HG03196 (cell line): Measurements from ENCODE around the gene PLEKHA7.

Experiments used
- ATAC-seq: cut with Tn5 transposase; IDR thresholded peaks from one replicate; pipeline ENCODE4 v1.9.1; 2021; ENCODE audit not compliant: unreplicated experiment

Gene PLEKHA7

DNA sequence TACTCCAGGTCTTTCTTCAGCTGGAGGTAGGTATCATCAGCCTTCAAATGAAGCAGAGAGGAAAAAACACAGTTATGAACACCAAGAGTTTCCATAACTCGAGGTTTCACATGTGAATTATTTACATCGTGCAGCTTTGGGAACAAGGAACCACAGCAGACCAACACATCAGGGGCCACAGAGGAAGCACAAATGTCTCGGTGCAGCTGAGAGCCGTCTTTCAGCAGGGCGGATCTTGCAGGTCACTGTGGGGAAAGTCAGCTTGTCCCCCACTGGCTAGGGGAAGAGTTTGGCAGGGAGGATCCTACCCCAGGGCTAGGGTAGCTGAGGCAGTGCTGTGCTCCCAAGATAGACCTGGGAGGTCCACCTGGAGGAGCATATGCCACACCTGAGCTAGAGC lies 201.1 kb downstream of the PLEKHA7 start:
- ATAC-seq, result no peak

DNA sequence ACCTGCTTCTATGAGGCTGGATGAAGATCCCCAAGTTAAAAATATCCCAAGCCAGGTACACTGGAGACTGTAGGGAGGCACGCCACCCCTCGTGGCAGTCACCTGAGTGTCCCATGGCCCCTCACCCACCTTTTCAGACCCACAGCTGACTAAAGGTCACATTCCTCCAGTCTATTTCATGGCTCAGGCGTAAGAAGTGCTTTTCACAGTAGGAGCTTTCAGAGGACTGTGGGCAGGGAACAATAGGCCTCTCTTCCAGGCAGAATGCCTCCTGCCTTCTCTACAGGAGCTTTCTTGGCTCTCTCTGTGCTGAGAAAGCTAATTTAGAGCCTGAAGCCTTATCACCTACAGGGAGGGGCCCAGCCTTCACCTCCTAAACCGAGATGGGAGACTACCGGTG lies 201.9 kb downstream of the PLEKHA7 start:
- ATAC-seq, result no peak

DNA sequence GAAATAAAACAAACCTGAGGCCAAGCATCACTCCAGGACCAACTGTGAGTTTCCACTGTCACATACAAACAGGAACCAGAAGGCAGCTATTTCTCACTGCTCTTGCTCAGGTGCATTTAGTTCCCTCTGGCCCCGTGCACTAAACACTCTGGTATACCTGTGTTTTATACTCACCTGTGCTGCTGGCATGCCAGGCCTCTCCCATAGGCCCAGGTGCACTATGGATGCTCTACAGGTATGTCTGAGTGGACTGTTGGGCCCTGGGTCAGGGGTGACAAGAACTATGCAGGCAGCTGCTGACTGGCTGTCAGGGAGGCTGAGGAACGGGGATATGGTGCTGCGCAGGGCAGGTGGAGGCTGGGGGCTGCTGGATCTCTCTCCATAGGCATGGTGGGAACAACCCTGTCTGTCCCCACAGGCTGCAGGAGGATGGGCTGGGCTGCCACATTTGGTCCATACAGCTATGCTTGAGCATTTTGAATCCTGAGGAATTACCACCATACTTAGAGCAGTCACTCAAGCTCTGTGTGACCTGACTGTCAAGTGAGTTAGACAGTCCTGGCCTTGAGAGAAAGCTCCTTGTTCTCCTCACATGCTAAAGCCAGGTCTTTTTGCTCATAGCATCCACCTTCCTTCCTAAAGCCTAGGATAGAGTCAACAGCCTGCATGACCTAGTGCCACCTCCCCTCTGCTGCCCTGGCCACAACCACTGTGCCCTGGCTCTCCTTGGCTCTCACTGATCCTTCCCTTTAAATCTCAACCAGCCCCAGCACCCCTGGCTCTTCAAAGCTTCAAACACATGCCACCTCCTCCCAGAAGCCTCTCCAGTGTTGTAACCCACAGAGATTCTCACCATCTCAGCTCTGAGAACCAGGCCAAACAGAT lies 202.8 kb downstream of the PLEKHA7 start:
- ATAC-seq, result no peak

DNA sequence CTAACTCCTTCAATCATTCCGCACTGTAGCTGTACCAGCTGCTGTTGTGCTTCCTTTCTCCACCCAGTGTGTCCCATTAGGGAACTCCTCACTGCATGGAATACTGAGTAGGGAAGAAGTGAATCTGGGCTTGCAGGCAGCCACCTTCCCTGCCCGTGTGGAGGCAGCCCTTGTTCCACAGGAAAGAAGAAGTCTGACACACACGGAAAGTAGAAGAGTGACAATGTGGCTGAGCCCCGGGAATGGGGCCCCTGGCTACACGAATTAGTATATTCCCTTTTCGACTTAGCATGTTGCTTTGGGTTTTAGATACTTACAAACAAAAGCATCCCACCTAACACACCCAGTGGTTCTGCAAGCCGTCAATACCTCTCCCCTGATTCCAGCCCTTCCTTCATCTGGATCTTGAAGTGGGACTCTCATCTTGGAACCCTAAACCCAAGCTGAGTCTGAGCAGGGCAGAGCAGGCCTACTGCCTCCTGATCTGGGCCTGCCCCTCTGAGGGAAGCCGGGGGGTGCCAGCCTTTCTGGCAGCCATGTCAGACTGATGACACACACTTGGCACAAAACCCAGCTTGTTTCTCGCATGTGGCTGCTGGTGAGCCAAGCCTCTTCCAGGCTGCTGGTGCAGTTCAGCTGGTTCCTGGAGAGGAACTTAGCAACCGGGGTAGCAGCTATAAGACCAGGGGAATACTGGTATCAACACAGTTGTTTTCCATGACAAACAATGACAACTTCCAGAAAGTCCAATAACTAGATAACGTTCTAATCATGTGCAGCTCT lies 204.1 kb downstream of the PLEKHA7 start:
- no peak for ATAC-seq

DNA sequence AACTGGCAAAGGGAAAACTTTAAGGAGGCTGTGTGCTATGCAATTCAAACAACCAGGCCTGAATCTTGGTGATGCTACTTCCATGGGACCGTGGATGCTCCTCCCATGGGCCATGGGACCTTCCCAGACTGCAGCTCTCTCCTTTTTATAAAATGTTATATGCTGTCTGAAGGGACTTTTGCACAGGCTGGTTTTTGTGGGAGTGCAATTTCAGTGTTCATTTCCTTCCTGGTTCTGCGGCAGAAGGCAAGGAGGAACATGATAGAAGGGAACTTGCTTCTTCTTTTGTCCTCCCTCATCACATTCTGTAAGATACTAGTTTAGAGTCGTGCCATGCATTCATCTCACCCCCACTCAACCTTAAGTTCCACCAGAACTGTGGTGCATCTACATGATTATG lies 206.9 kb downstream of the PLEKHA7 start:
- no peak for ATAC-seq

DNA sequence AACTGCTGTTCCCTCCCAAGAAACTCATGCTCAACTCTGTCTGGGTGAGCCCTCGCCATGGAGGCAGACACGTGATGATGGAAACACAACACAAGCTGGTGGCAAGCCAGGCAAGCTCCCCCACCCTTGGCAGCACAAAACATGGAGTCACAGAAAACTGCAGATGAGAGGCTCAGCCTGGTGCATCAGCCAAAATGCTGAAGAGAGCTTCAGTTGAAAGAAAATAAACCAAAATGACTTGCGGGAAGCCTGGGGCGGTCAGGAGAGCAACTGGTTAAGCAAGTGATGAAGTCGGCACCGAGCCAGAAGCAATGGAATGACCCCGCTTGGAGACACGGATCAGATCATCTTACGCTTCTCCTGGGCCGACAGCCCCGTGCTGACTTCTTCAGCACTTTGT lies 207.4 kb downstream of the PLEKHA7 start:
- no peak for ATAC-seq

DNA sequence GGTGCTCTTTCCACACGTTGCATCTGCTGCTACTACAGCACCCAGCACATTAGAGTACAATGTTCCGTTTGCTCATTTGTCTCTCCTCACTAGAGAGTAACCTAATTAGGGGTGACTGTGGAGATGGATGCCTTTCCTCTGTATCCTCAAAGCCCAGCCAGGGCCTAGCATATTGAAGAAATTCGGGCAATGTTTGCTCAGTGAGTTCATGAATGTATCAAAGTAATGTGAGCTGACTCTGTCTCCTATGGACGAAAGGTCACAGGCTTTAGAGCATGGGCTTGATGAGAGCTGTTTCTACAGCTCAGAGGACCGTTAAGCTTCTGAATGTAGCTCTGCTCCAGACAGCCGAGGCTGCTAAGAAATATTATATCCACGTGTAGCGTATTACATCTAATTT lies 208.3 kb downstream of the PLEKHA7 start:
- ATAC-seq, result no peak

DNA sequence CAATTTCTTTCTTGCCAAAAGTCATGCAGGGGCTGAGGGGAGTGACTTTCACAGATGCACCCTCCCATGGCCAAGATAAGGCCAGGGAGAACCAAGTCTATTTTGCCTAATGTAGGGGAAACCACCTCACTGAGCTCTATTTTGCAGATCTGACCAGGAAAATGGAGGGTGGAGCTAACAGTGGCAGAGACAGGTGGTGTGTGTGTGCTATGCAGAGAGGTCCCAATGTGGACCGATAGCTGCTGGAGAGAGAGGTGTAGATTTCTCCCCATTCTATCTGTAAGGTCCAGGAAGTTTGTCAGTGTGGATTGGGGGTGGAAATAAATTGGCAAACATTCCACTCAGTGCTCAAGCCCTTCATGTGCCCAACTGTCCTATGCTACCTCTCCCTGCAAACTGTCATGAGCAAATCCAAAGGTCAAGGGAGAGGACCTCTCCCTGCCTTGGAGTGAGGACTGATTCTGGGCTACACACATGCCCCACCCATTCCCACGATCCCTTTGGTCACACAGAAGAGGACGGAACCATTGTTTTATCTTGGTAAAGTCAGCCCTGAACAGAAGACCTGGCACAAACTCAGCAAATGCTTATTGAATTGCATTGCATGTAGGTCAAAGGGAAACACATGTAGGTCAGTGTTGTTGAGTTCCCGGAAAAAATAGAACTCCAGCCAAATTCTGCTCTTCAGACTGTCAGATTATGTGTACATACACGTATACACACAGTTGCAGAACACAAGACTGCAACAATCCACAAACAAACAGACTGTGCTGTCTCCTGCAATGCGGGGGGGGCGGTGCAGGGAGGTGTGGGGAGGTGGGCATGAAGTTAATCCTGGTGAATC lies 209.9 kb downstream of the PLEKHA7 start:
- ATAC-seq, result no peak

DNA sequence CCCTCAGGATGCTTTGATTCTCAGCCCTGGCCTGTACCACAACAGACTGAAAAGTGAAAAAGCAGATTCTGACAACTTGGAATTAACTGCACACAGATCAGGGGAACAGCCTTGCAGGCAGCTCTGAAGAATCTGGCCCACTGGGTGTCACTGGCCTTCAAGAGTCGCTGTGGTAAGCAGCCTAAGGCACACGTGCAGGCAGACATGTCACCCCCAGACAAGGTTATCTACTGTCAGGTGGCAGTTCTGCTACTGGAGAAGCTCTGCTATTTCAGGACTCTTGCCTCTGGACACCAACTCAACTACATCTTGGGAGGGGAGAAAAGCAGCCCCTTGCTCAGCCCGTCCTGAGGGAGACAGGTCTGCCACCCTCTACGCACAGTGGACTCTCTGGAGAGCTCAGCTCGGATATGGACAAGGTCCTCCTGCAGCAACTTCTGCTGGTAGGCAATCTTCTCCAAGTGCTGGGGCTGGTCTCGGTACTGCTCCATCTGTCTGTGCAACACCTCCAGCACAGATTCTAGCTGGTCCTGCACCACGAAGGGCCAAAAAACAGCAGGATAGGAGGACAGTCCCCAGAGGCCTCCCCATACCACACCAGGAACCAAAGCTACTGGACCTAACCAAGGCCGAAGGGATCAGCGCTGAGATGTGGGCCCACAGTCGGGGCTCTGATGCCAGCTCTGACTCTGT lies 212.8 kb downstream of the PLEKHA7 start:
- ATAC-seq, result no peak

DNA sequence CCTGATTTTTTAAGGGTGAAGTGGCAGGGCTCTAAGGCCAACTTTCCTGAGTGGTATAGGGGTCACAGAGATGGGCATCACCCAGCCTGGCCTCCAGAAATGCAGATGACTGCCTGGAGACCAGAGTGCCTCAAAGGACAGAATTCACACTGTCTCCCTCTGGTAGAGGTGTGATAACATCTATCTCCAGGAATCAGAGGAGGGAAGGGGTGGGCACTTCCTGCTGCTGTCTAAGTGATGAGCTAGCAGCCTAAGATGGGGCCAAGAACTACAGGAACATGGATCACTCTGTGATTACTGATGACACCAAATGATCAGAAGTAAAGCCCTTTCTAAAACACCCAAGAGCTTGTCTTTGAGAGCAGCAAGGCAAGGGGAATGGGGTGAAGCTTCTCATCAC lies 213.8 kb downstream of the PLEKHA7 start:
- no peak for ATAC-seq

DNA sequence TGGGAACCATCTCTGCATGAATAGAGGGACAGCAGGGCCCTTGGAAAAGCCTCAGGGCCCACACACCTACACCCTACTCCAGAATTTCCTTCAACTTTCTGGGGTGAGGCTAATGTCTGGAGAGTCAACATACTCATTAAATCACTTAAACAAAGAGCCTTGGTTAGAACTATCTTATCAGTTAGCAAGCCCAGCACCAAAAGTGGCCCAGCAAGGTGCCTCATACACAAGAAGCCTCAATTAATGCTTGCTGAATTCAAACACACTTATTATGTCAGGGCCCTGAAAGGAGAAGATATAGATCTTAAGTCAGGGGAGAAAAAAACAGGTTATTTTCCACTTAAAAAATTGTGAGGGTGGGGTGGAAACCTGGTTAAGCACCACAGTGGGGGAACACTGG lies 214.3 kb downstream of the PLEKHA7 start:
- ATAC-seq, result no peak

DNA sequence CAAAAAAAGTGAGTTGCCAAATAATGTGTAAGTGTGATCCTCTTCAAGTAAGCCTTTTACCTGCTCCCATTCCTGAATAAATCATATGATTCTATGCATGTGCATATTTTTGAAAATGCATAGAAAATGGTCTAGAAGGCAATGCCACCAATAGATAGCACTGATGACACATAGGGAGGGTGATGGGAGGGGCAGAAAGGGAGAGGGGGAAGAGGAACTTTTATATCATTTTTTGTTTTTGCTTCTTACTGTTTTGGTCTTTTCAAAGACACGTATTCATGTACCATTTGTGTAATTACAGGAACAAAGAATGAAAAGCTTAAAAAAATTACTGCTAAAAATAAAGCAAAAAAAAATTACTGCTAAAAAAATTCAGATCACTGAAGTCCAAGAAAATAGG lies 215.0 kb downstream of the PLEKHA7 start:
- no peak for ATAC-seq

DNA sequence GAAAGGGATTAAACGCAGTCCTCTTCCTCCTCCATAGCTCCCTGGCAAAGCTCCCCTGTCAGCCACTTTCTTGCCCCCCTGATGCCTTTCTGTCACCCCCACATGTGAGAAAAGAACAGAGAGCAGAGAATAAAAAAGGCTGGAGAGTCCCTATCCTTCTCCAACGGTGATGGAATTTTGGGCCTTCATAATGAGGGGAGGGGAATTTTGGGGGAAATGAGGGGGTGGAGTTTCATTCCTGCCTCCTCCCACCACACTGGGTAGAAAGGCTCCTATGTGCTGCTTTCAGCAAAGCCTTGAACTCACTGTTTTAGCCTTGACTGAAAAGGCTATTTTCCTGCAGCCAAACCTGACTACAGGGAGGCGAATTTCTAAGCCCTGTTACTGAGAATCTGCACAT lies 216.4 kb downstream of the PLEKHA7 start:
- no peak for ATAC-seq

DNA sequence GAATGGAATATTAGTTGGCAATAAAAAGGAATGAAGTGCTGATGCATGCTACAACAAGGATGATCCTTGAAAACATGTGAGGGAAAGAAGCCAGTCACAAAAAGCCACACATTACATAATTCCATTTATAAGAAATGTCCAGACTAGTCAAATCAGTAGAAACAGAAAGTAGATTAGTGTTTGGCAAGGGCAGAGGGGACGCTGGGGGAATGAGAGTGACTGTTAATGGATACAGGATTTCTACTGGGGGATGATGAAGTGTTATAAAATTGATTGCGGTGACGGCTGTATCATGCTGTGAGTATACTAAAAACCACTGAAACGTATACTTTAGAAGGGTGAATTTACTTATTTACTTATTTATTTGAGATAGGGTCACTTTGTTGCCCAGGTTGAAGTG lies 217.9 kb downstream of the PLEKHA7 start:
- ATAC-seq, result no peak

DNA sequence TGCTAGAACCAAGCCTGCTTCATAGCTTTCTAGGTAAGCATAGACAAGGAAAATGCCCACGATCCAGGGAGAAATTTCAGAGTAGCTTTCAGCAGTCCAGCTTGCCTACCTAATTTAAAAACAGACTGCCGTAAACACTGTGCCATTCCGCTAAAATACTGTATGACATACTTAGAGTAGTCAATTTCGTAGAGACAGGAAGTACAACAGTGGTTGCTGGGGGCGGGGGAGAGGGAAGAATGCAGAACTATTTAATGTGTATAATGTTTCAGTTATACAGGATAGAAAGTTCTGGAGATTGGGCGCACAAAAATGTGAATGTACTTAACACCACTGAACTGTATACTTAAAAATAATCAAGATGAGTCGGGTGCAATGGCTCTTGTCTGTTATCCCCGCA lies 219.1 kb downstream of the PLEKHA7 start:
- ATAC-seq, result no peak

DNA sequence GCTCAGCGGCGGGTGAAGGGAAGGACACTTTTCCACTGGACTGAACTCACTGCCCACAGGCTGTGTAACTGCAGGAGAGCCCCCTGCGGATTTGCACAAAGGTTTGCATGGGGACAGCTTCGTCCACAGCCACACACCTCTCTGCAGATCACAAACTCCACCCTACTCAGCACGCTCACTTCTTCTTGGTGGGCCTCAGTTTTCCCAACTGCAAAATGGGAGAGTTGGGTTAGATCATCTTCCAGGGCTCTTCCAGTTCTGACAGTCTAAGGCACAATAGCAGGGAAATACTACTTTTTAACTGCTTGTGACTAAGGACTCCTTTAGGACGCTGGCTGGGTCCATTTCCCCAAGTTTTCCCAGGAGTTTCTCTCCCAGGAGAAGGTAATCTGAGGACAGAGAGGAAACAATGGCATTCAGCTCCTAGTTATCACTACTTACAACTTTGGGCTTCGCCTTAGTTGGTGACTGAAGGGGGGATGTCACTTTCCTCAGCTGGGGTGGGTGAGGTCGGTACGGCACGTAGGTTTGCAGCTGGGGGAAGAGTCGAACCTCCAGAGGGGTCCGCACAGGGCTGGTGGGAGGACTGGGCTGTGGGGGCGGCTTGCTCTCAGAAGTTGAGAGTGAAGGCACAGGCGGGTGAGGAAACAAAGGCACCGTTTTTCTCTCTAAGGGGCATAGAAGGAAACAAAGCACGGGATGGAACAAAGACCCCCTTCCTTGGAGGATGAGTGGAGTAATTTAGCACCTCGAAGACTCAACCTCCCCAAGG lies 220.0 kb downstream of the PLEKHA7 start:
- ATAC-seq, result no peak

DNA sequence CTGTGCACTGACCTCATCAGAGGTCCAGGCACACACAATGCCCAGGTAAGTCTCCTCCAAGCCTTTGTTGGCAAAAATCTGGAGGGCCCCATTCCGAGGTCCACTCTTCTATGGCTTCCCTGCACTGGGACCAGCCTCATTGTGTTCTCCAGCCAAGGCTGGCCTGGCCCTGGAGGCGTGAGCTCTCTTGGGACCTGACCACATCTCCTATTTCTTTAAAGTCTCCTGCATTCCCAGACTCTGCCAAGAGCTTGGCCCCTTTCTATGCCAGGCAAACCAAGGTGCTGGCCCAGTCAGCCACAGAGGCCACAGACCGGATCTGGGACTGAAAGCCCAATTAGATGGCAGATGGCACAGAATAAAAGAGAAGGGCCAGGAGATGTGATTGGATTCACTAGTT lies 220.7 kb downstream of the PLEKHA7 start:
- no peak for ATAC-seq

DNA sequence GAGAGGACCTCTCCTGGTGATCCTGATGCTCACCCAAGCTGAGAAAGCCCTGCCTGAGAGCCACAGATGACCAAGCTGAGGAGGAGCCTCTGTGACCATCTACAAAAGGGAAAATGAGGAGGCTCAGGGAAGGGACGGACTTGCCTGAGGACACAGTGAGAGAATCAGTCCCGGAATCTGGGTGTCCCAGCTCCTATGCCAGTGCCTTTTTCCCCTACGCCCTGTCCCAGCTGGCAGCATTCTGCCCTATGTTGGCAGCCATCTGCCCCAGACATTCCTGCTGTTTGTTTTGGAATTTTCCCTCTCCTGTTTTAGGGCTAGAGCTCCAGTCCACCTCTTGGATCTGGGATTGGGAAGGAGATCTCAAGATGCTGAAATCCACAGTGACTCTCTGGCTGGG lies 221.2 kb downstream of the PLEKHA7 start:
- ATAC-seq, result no peak

DNA sequence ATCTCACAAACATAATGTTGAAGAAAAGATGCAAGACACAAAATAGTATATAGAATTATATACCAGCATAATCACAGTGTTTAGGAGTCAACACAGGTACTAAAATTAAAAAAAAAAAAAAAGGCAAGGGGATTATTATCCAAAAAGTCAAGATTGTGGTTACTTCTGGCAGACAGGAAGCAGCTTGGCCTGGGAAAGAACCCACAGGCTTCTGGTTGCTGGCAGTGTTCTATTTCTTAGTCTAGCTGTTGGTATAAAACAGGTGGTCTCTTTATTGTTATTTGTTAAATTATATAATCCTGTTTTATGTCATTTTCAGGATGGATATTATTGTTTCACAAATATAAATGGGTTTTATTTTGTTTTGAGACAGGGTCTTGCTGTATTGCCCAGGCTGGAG lies 221.8 kb downstream of the PLEKHA7 start:
- no peak for ATAC-seq
